HCT116 (cell line): ENCODE measurements around the gene GNPTAB.

Experiments used
- CEBPB ChIP-seq: IDR thresholded peaks from 2 replicates; pipeline ENCODE4 v1.6.1; 2012; ENCODE audit warnings: low read depth
- YY1 ChIP-seq: IDR thresholded peaks from 2 replicates; pipeline ENCODE4 v1.6.1; 2011; ENCODE audit warnings: low read length, low read depth, moderate library complexity, mild to moderate bottlenecking; ENCODE audit not compliant: insufficient replicate concordance; ENCODE audit errors: extremely low read depth

GRCh38 chr12:101775816-101776215 is 54.9 kb downstream of the GNPTAB start:
- TF ChIP-seq YY1 (no peak), CEBPB (no peak)
